DOHH2 (cell line): ENCODE data around the gene IMMP2L.
"Not testable (repeated sequence)": the region's sequence is repeated elsewhere in the genome, so short reads cannot be mapped to it uniquely, and the experiment has no call there.

ENCODE experiments used
- H3F3A ChIP-seq: fragments of 200-600 bp; sonication (generic), shearing (Covaris generic); 2 replicates; pipeline ENCODE4 v1.6.0; 2016; ENCODE audit warnings: antibody characterized with exemption, mild to moderate bottlenecking; ENCODE audit not compliant: control insufficient read depth, insufficient read depth
- H3K27ac ChIP-seq: fragments of 200-600 bp; sonication (generic); 2 replicates; pipeline ENCODE4 v1.5.1; 2014; ENCODE audit warnings: low read depth, mild to moderate bottlenecking, low read length, moderate library complexity
- H3K27me3 ChIP-seq: fragments of 200-600 bp; sonication (generic); 2 replicates; pipeline ENCODE4 v1.6.1; 2014; ENCODE audit warnings: mild to moderate bottlenecking, low read length, mixed read lengths; ENCODE audit not compliant: control insufficient read depth
- H3K36me3 ChIP-seq: fragments of 200-600 bp; sonication (generic); 2 replicates; pipeline ENCODE4 v1.6.1; 2014; ENCODE audit warnings: mild to moderate bottlenecking, low read length, moderate library complexity, mixed read lengths; ENCODE audit not compliant: control insufficient read depth
- H3K4me1 ChIP-seq: fragments of 200-600 bp; sonication (generic); 2 replicates; pipeline ENCODE4 v1.6.1; 2014; ENCODE audit warnings: mild to moderate bottlenecking, low read length, mixed read lengths; ENCODE audit not compliant: control insufficient read depth
- H3K4me2 ChIP-seq: fragments of 200-600 bp; sonication (generic); 2 replicates; pipeline ENCODE4 v1.6.0; 2014; ENCODE audit warnings: mild to moderate bottlenecking, low read length, moderate library complexity
- H3K4me3 ChIP-seq: fragments of 200-600 bp; sonication (generic); 2 replicates; pipeline ENCODE4 v1.5.1; 2014; ENCODE audit warnings: mild to moderate bottlenecking, low read length, mixed read lengths
- H3K79me2 ChIP-seq: fragments of 200-600 bp; sonication (generic); 2 replicates; pipeline ENCODE4 v1.6.1; 2014; ENCODE audit warnings: mild to moderate bottlenecking, low read length, mixed read lengths; ENCODE audit not compliant: control insufficient read depth
- H3K9me2 ChIP-seq: fragments of 200-600 bp; sonication (generic); replicated peaks from 2 replicates; pipeline ENCODE4 v1.6.1; 2014; ENCODE audit warnings: mild to moderate bottlenecking, low read length, mixed read lengths; ENCODE audit not compliant: control insufficient read depth
- H3K9me3 ChIP-seq: fragments of 200-600 bp; sonication (generic); 2 replicates; pipeline ENCODE4 v1.6.1; 2014; ENCODE audit warnings: antibody characterized with exemption, low read length, mixed read lengths; ENCODE audit not compliant: control insufficient read depth, insufficient read depth
- H4K20me1 ChIP-seq: fragments of 200-600 bp; sonication (generic); 2 replicates; pipeline ENCODE4 v1.6.0; 2014; ENCODE audit warnings: low read depth, mild to moderate bottlenecking, antibody characterized with exemption, low read length, moderate library complexity; ENCODE audit not compliant: control insufficient read depth, insufficient read depth
- EZH2phosphoT487 ChIP-seq: fragments of 200-600 bp; sonication (generic); IDR thresholded peaks from 2 replicates; pipeline ENCODE4 v1.6.1; 2017; ENCODE audit warnings: borderline replicate concordance, mild to moderate bottlenecking, antibody characterized with exemption, low read length, moderate library complexity, mixed read lengths
- TF ChIP-seq, protein P1 (sequence below): fragments of 200-600 bp; sonication (generic); IDR thresholded peaks from one replicate; pipeline ENCODE4 v1.5.1; 2014; ENCODE audit warnings: antibody characterized with exemption, mild to moderate bottlenecking, low read depth, low read length; ENCODE audit not compliant: poor library complexity, severe bottlenecking

IMMP2L gene

DNA sequence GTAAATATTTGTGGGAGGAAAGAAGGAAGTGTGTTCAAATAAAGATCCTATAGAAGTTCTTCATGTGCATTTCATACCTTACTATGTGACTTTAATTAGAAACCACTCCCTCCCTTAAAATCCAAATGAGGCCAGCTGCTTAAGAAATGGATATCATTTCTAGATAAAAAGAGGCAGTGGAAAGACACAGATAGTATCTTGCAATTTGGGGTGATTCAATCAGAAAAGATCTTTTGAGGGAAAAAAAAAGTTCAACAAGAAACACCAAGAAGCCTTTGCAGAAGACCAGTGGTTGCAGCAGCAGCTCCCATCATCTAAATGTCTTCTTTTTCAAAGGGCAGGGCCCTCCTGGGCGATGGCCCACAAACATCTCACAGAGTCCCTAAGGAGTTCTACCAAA is 271.3 kb downstream of the IMMP2L start:
- Histone ChIP-seq H3K9me2 (no peaks in the 10 kb centered on the region; the same call in 1 of the 2 replicates), H3K4me1 (no peaks in the 10 kb centered on the region), H4K20me1 (no peaks in the 10 kb centered on the region), H3K9me3 (no peaks in the 10 kb centered on the region), H3K36me3 (no peaks in the 10 kb centered on the region), H3K79me2 (no peaks in the 10 kb centered on the region), H3K27me3 (no peaks in the 10 kb centered on the region), H3K4me3 (no peak overlapping the region), H3K27ac (no peak overlapping the region), H3F3A (no peaks in the 10 kb centered on the region), H3K4me2 (no peak overlapping the region)
- TF ChIP-seq, protein P1, sequence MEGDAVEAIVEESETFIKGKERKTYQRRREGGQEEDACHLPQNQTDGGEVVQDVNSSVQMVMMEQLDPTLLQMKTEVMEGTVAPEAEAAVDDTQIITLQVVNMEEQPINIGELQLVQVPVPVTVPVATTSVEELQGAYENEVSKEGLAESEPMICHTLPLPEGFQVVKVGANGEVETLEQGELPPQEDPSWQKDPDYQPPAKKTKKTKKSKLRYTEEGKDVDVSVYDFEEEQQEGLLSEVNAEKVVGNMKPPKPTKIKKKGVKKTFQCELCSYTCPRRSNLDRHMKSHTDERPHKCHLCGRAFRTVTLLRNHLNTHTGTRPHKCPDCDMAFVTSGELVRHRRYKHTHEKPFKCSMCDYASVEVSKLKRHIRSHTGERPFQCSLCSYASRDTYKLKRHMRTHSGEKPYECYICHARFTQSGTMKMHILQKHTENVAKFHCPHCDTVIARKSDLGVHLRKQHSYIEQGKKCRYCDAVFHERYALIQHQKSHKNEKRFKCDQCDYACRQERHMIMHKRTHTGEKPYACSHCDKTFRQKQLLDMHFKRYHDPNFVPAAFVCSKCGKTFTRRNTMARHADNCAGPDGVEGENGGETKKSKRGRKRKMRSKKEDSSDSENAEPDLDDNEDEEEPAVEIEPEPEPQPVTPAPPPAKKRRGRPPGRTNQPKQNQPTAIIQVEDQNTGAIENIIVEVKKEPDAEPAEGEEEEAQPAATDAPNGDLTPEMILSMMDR, result no peak
- TF ChIP-seq EZH2phosphoT487, result no peak

DNA sequence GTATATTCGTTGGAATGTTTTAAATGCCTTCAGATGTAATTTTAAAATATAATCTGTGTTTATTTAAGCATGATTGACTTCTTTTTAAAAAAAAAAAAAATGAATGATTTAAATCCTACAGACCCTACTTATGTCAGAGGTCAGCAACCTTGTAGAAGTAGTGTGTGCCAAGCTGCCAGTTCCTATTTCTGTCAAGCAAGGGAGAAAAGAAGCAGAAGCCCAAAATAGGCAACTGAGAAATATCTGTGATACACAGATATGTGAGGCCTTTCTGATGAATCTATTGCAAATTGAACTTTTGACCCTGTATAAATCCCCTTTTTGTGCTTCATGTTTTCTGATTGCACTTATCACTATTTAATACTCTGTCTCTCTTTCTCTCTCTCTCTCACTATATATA is 271.9 kb downstream of the IMMP2L start:
- Histone ChIP-seq H3K9me2 (no peaks in the 10 kb centered on the region; the same call in 1 of the 2 replicates), H3F3A (no peaks in the 10 kb centered on the region), H3K79me2 (no peaks in the 10 kb centered on the region), H3K4me2 (no peak overlapping the region), H3K4me1 (no peaks in the 10 kb centered on the region), H4K20me1 (no peaks in the 10 kb centered on the region), H3K27me3 (no peaks in the 10 kb centered on the region), H3K27ac (no peak overlapping the region), H3K4me3 (no peak overlapping the region), H3K9me3 (no peaks in the 10 kb centered on the region), H3K36me3 (no peaks in the 10 kb centered on the region)
- TF ChIP-seq EZH2phosphoT487, result no peak
- TF ChIP-seq, protein P1, result no peak

DNA sequence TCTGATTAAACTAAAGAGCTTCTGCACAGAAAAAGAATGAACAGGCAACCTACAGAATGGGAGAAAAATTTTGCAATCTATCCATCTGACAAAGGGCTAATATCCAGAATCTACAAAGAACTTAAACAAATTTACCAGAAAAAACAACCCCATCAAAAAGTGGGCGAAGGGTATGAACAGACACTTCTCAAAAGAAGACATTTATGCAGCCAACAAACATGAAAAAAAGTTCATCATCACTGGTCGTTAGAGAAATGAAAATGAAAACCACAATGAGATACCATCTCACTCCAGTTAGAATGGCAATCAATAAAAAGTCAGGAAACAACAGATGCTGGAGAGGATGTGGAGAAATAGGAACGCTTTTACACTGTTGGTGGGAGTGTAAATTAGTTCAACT is 273.9 kb downstream of the IMMP2L start:
- not testable (repeated sequence) for H3K4me3 ChIP-seq, H3K27me3 ChIP-seq, H3K36me3 ChIP-seq, H3K9me3 ChIP-seq, H4K20me1 ChIP-seq, H3F3A ChIP-seq, H3K79me2 ChIP-seq, H3K4me2 ChIP-seq, H3K9me2 ChIP-seq, H3K27ac ChIP-seq, H3K4me1 ChIP-seq

DNA sequence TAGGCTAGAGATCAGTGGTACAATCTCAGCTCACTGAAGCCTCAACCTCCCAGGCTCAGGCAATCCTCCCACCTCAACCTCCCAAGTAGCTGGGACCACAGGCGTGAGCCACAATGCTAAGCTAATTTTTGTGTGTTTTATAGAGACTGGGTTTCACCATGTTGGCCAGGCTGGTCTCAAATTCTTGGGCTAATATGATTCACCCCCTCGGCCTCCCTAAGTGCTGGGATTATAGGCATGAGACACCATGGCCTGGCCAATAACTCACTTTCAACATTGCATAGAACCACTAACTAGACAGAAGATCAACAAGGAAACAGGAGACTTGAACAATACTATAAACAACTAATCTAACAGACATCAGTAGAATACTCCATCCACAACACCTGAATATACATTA is 279.7 kb downstream of the IMMP2L start:
- Histone ChIP-seq H3K27ac (no peak overlapping the region), H3K27me3 (no peaks in the 10 kb centered on the region), H3K36me3 (no peaks in the 10 kb centered on the region), H3K4me3 (no peak overlapping the region), H4K20me1 (no peaks in the 10 kb centered on the region), H3F3A (no peaks in the 10 kb centered on the region), H3K79me2 (no peaks in the 10 kb centered on the region), H3K4me2 (no peak overlapping the region), H3K4me1 (no peaks in the 10 kb centered on the region), H3K9me2 (no peaks in the 10 kb centered on the region), H3K9me3 (no peaks in the 10 kb centered on the region)
- TF ChIP-seq, protein P1, result no peak
- no peak for TF ChIP-seq EZH2phosphoT487
